GM12878 (cell line): ENCODE measurements around the gene CPLX4. TPM values are rescaled to one million over a fixed set of nuclear protein-coding genes. Genes with fewer than 3 reads are reported as not detected.

Experiments used
- ATAC-seq: fragments of 200-7000 bp; cut with Tn5 transposase; 3 replicates; pipeline ENCODE4 v1.9.1; 2020; ENCODE audit warnings: mild to moderate bottlenecking, moderate library complexity
- BruUV-seq: library from RNA; stranded (reverse); fragments of 400-500 nt; replicated peaks from 2 replicates; lab custom pipeline; 2021; lab: Mats Ljungman, UMichigan
- CTCF ChIA-PET: fragments of 300-600 bp; sonication (Branson Sonifier 250); formaldehyde crosslinking; extraction: SDS; loops from one replicate; lab custom pipeline; 2021; ENCODE audit warnings: inconsistent platforms; lab: Yijun Ruan, JAX
- POLR2A ChIA-PET: fragments of 350-600 bp; formaldehyde crosslinking; extraction: SDS; loops from one replicate; lab custom pipeline; 2021; ENCODE audit warnings: inconsistent platforms; lab: Charles Lee
- RAD21 ChIA-PET: fragments of 300-600 bp; sonication (Branson Sonifier 250); formaldehyde crosslinking; loops from one replicate; lab custom pipeline; 2023; ENCODE audit warnings: antibody characterized with exemption; ENCODE audit not compliant: unreplicated experiment; lab: Charles Lee
- SMC1A ChIA-PET: fragments of 300-600 bp; sonication (Branson Sonifier 250); formaldehyde crosslinking; loops from one replicate; lab custom pipeline; 2023; ENCODE audit not compliant: unreplicated experiment, uncharacterized antibody; lab: Charles Lee
- DNase-seq: peaks from one replicate; pipeline ENCODE4 v3.0.0-alpha.2; 2011; ENCODE audit warnings: low read depth, low spot score
- FAIRE-seq: peaks from 3 replicates; lab custom pipeline; 2011; peaks lifted over from hg19 to GRCh38; lab: Jason Lieb, UNC
- H2AFZ ChIP-seq: 2 replicates; pipeline ENCODE4 v1.6.0; 2011; ENCODE audit warnings: low read depth, low read length, control low read depth; ENCODE audit not compliant: control insufficient read depth
- H3K27ac ChIP-seq: 2 replicates; pipeline ENCODE4 v1.5.1; 2011; ENCODE audit warnings: control low read depth; ENCODE audit not compliant: control insufficient read depth, insufficient read depth
- H3K27me3 ChIP-seq, 2 experiments: replicated peaks in 1 of 2; 2 replicates each; pipeline versions ENCODE4 v1.6.0 to v1.6.1; 2011; ENCODE audit warnings: low read length in 1 of 2; ENCODE audit not compliant: control insufficient read depth in 2 of 2, insufficient read depth in 2 of 2
- H3K36me3 ChIP-seq, 2 experiments: 2 replicates each; pipeline ENCODE4 v1.5.1; 2011; ENCODE audit warnings: low read length in 1 of 2; ENCODE audit not compliant: control insufficient read depth in 2 of 2, insufficient read depth in 2 of 2
- H3K4me1 ChIP-seq: 2 replicates; pipeline ENCODE4 v1.6.1; 2011; ENCODE audit warnings: mild to moderate bottlenecking, low read length, moderate library complexity, mixed read lengths; ENCODE audit not compliant: control insufficient read depth, insufficient read depth
- H3K4me2 ChIP-seq: 2 replicates; pipeline ENCODE4 v1.6.0; 2011; ENCODE audit warnings: control low read depth; ENCODE audit not compliant: control insufficient read depth, insufficient read depth
- H3K4me3 ChIP-seq: fragments of 200-600 bp; sonication (generic); 2 replicates; pipeline ENCODE4 v1.5.1; 2016
- H3K79me2 ChIP-seq: 2 replicates; pipeline ENCODE4 v1.6.0; 2011; ENCODE audit warnings: low read length; ENCODE audit not compliant: control insufficient read depth, insufficient read depth
- H3K9ac ChIP-seq: 2 replicates; pipeline ENCODE4 v1.8.0; 2011; ENCODE audit warnings: low read length, control low read depth, mixed read lengths; ENCODE audit not compliant: control insufficient read depth, insufficient read depth
- H3K9me3 ChIP-seq: replicated peaks from 3 replicates; pipeline ENCODE4 v1.5.1; 2011; ENCODE audit warnings: mild to moderate bottlenecking, low read length; ENCODE audit not compliant: control insufficient read depth, insufficient read depth
- H4K20me1 ChIP-seq: 2 replicates; pipeline ENCODE4 v1.6.0; 2011; ENCODE audit not compliant: control insufficient read depth, insufficient read depth
- BMI1 ChIP-seq: fragments of 450-650 bp; IDR thresholded peaks from 2 replicates; pipeline ENCODE4 v1.6.1; 2016; ENCODE audit warnings: mild to moderate bottlenecking, moderate library complexity, borderline replicate concordance
- CHD4 ChIP-seq: fragments of 200-600 bp; sonication (generic); IDR thresholded peaks from 2 replicates; pipeline ENCODE4 v1.6.1; 2016; ENCODE audit warnings: mild to moderate bottlenecking
- KAT2A ChIP-seq: conservative IDR thresholded peaks from 2 replicates; pipeline ENCODE4 v1.6.1; 2011; ENCODE audit warnings: low read depth, low read length; ENCODE audit not compliant: control insufficient read depth
- POLR2A ChIP-seq: IDR thresholded peaks from 2 replicates; pipeline ENCODE4 v1.6.1; 2011; ENCODE audit warnings: low read depth, mild to moderate bottlenecking, low read length
- POLR2AphosphoS5 ChIP-seq: IDR thresholded peaks from 2 replicates; pipeline ENCODE4 v1.6.1; 2011; ENCODE audit warnings: mild to moderate bottlenecking, low read length, inconsistent platforms
- RUNX3 ChIP-seq: IDR thresholded peaks from 2 replicates; pipeline ENCODE4 v1.6.1; 2012; ENCODE audit warnings: low read length, inconsistent platforms
- WGBS: methylation state at CpG from one replicate; pipeline ENCODE4 v1.1.6; 2016; ENCODE audit warnings: low lambda C conversion rate; ENCODE audit not compliant: insufficient replicate concordance, insufficient coverage; ENCODE audit errors: missing lambda C conversion rate; 5-methylcytosine and 5-hydroxymethylcytosine counted together
- in situ Hi-C: fragments of 300-500 bp; cut with MboI; formaldehyde crosslinking; loops from 9 replicates; pipeline ENCODE4 v1.14.3; 2018; ENCODE audit warnings: mixed read lengths
- intact Hi-C: fragments of 100-400 bp; cut with micrococcal nuclease; formaldehyde crosslinking; loops from one replicate; pipeline ENCODE4 v1.14.2; 2022; ENCODE audit not compliant: unreplicated experiment
- polyA plus RNA-seq, 11 experiments: library from polyadenylated mRNA; depleted of rRNA in 4 of 11; unstranded in 6 of 11; stranded (reverse) in 5 of 11; fragments of >200 nt; fragmentation: Nextera tagmentation in 4 of 11; fragmentation: Illumina TruSeq in 1 of 11; extraction: Ambion mirVana in 4 of 11; extraction: Trizol in 1 of 11; gene quantifications; 1 replicate in 1 of 11; 2 replicates in 10 of 11; pipeline versions ENCODE4 v1.2.1 to v1.2.3, GENCODE V29; 2011 to 2016; ENCODE audit warnings: inconsistent platforms in 2 of 11, missing spikeins in 2 of 11, low read depth in 1 of 11
- total RNA-seq, 4 experiments: library from RNA; depleted of rRNA in 3 of 4; stranded (reverse); fragments of >200 nt in 3 of 4; fragmentation: Illumina TruSeq in 1 of 4; extraction: Trizol in 1 of 4; gene quantifications; 2 replicates each; pipeline versions ENCODE4 v1.2.1 to v1.2.3, GENCODE V29; 2013 to 2021

The CPLX4 gene
- total and polyA plus RNA-seq, 10 of the 15 experiments (the other 5 are each of a cell fraction or from before 2014, with no cell fraction given): not detected

DNA sequence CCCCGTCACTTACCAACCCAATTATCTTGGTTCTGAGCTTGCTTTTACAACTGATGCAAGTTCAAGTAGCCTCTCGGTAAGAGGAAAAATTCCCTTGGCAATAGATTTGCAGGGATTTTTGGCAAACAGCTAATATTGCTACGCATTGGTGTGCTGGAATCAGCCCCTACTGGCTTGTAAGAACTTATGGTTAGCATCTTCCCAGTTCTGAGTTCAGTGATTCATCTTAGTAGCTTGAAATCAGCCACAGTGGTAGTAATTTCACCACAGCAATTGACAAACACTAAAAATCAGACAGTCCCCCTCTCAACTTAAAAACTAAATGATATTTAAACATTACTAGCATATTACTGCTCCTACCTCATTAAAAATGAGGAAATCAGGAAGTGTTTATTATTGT is 39.3 kb downstream of the CPLX4 start:
- SMC1A ChIA-PET: interaction anchor here (1.4 kb wide), 1 partner anchor 29 kb away, joined by 3 read pairs; no protein-coding TSS in a partner anchor
- CTCF ChIA-PET: interaction anchor here (0.7 to 1.3 kb wide), 2 partner anchors 30 to 195 kb away, joined by 3 to 4 read pairs; no protein-coding TSS in a partner anchor
- intact Hi-C loops: no loop called here

DNA sequence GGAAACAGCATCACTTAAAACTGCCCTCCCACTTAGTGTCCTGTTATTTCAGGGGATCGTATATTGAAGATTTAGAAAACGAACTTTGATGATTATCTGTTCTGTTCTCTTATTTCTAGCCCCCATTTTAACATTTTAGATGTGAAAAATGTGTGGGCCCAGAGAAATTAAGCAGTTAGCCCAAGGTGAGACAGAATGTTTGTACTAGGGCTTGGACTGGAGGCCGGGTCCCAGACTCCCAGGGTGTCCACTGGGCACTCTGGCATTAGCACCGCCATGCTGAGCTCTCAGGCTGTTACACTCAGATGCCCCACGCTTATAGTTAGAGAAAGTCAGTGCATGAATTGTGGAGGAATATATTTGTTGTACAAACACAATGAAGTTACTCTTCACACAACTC is 39.7 kb downstream of the CPLX4 start:
- WGBS: 28% methylated on average over 5 of the region's 5 CpGs
- H2AFZ ChIP-seq: no peak overlapping the region
- in situ Hi-C loops (no loop called here), intact Hi-C loops (no loop called here)
- ChIA-PET CTCF (interaction anchor here (0.7 to 1.3 kb wide), 2 partner anchors 30 to 195 kb away, joined by 3 to 4 read pairs; no protein-coding TSS in a partner anchor), SMC1A (interaction anchor here (1.4 kb wide), 1 partner anchor 28 kb away, joined by 3 read pairs; no protein-coding TSS in a partner anchor), RAD21 (no interaction called here), POLR2A (no interaction called here)
- H4K20me1 ChIP-seq: no peaks in the 10 kb centered on the region
- ATAC-seq (no peak), DNase-seq (no peak), FAIRE-seq (no peak)
- H3K36me3 ChIP-seq: no peaks in the 10 kb centered on the region
- no peak overlapping the region for H3K9ac ChIP-seq
- TF ChIP-seq POLR2A (no peak), KAT2A (no peak), CHD4 (no peak), POLR2AphosphoS5 (no peak)
- H3K4me2 ChIP-seq: no peak overlapping the region
- H3K4me3 ChIP-seq: no peak overlapping the region
- H3K9me3 ChIP-seq: no peaks in the 10 kb centered on the region; the same call in 2 of the 3 replicates
- H3K4me1 ChIP-seq: no peaks in the 10 kb centered on the region
- no TSS peak for BruUV-seq
- H3K27me3 ChIP-seq: peaks cover 7 to 19% of the 10 kb centered on the region in 2 experiments; a peak in 3 of 4 replicates
- H3K27ac ChIP-seq: no peak overlapping the region
- H3K79me2 ChIP-seq: no peaks in the 10 kb centered on the region

More for the DNA sequence above, 39.3 kb downstream of the CPLX4 start:
- H3K4me1 ChIP-seq: no peaks in the 10 kb centered on the region
- no peak overlapping the region for H3K27ac ChIP-seq
- H3K9ac ChIP-seq: no peak overlapping the region
- 2% methylated on average over 3 of the region's 3 CpGs for WGBS
- H4K20me1 ChIP-seq: no peaks in the 10 kb centered on the region
- no peak overlapping the region for H2AFZ ChIP-seq
- H3K79me2 ChIP-seq: no peaks in the 10 kb centered on the region
- TF ChIP-seq RUNX3 (peak; percentile 44), BMI1 (no peak)
- DNase-seq: no peak
- H3K27me3 ChIP-seq: peaks cover 7 to 15% of the 10 kb centered on the region in 2 experiments; a peak in 3 of 4 replicates
- no peaks in the 10 kb centered on the region for H3K36me3 ChIP-seq
- H3K4me3 ChIP-seq: no peak overlapping the region
- no peak overlapping the region for H3K4me2 ChIP-seq
- ATAC-seq: no peak
- FAIRE-seq: no peak
- H3K9me3 ChIP-seq: no peaks in the 10 kb centered on the region; the same call in 2 of the 3 replicates
- ChIA-PET POLR2A (no interaction called here), RAD21 (no interaction called here)
- no TSS peak for BruUV-seq
- in situ Hi-C loops: no loop called here
